HepG2 (cell line): ENCODE measurements around the gene IL17RA. TPM values are rescaled to one million over a fixed set of nuclear protein-coding genes. Genes with fewer than 3 reads are reported as not detected.

ENCODE experiments used
- ATAC-seq: fragments of 200-7000 bp; cut with Tn5 transposase; 3 replicates; pipeline ENCODE4 v1.9.1; 2020; ENCODE audit warnings: mild to moderate bottlenecking, moderate library complexity
- BruUV-seq: library from RNA; stranded (reverse); fragments of 400-500 nt; replicated peaks from 2 replicates; lab custom pipeline; 2021; lab: Mats Ljungman, UMichigan
- CTCF ChIA-PET: fragments of 300-600 bp; formaldehyde crosslinking; extraction: SDS; loops from one replicate; lab custom pipeline; 2021; ENCODE audit warnings: low total read pairs, inconsistent platforms, low intra/inter-chr PET ratio; lab: Yijun Ruan, JAX
- POLR2A ChIA-PET: fragments of 350-600 bp; sonication (Branson Sonifier 250); formaldehyde crosslinking; loops from one replicate; lab custom pipeline; 2020; ENCODE audit warnings: antibody characterized with exemption, inconsistent platforms; lab: Yijun Ruan, JAX
- DNase-seq: peaks from one replicate; pipeline ENCODE4 v3.0.0-alpha.2; 2015; ENCODE audit warnings: low spot score
- FAIRE-seq: peaks from 3 replicates; lab custom pipeline; 2011; peaks lifted over from hg19 to GRCh38; lab: Jason Lieb, UNC
- H2AFZ ChIP-seq: one replicate; pipeline ENCODE4 v1.6.1; 2011; ENCODE audit warnings: low read length, inconsistent platforms
- H3K27ac ChIP-seq: fragments of 300-600 bp; 3 replicates; pipeline ENCODE4 v1.8.0; 2011; ENCODE audit warnings: mixed run types, mild to moderate bottlenecking, mixed read lengths, low read length, inconsistent platforms; ENCODE audit not compliant: insufficient read depth; ENCODE audit errors: extremely low read length
- H3K27me3 ChIP-seq, 2 experiments: fragments of 200-600 bp in 1 of 2; 2 replicates in 1 of 2; 3 replicates in 1 of 2; pipeline versions ENCODE4 v1.6.0 to v1.8.0; 2011; ENCODE audit warnings: low read length in 2 of 2, mild to moderate bottlenecking in 2 of 2, moderate library complexity in 2 of 2, inconsistent platforms in 1 of 2; ENCODE audit not compliant: insufficient read depth in 2 of 2, control insufficient read depth in 1 of 2
- H3K36me3 ChIP-seq, 2 experiments: fragments of 200-600 bp in 1 of 2; replicated peaks in 1 of 2; 2 replicates in 1 of 2; 3 replicates in 1 of 2; pipeline versions ENCODE4 v1.5.1 to v1.8.0; 2011; ENCODE audit warnings: low read length in 2 of 2, inconsistent platforms in 1 of 2; ENCODE audit not compliant: insufficient read depth in 2 of 2, control insufficient read depth in 1 of 2
- H3K4me1 ChIP-seq: 2 replicates; pipeline ENCODE4 v1.5.1; 2012; ENCODE audit warnings: low read length, inconsistent platforms; ENCODE audit not compliant: insufficient read depth
- H3K4me2 ChIP-seq: 2 replicates; pipeline ENCODE4 v1.6.0; 2011; ENCODE audit warnings: low read depth, low read length, inconsistent platforms
- H3K4me3 ChIP-seq, 3 experiments: fragments of 200-600 bp in 1 of 3; sonication (generic), shearing (Covaris generic) in 1 of 3; replicated peaks in 1 of 3; 2 replicates each; pipeline ENCODE4 v1.5.1; 2011 to 2016; ENCODE audit warnings: low read length in 3 of 3, inconsistent platforms in 2 of 3, low read depth in 2 of 3, mild to moderate bottlenecking in 2 of 3, control low read depth in 1 of 3, mixed read lengths in 1 of 3; ENCODE audit not compliant: insufficient read depth in 1 of 3
- H3K79me2 ChIP-seq: one replicate; pipeline ENCODE4 v1.6.1; 2011; ENCODE audit warnings: low read length, inconsistent platforms; ENCODE audit not compliant: insufficient read depth
- H3K9ac ChIP-seq: 2 replicates; pipeline ENCODE4 v1.6.0; 2011; ENCODE audit warnings: mild to moderate bottlenecking, low read depth, low read length, inconsistent platforms; ENCODE audit not compliant: insufficient read depth
- H3K9me3 ChIP-seq: 2 replicates; pipeline ENCODE4 v1.5.1; 2012; ENCODE audit warnings: mild to moderate bottlenecking, low read length
- H4K20me1 ChIP-seq: 2 replicates; pipeline ENCODE4 v1.6.0; 2011; ENCODE audit warnings: inconsistent platforms, mild to moderate bottlenecking, low read length, moderate library complexity; ENCODE audit not compliant: insufficient read depth
- CEBPB ChIP-seq: IDR thresholded peaks from 2 replicates; pipeline ENCODE4 v1.6.1; 2011; ENCODE audit warnings: low read depth, low read length, improper control_type of control experiment, borderline replicate concordance
- FOXA3 ChIP-seq: IDR thresholded peaks from 2 replicates; pipeline ENCODE4 v1.6.1; 2016; ENCODE audit warnings: missing genetic modification reagents, missing compliant biosample characterization
- FOXJ3 ChIP-seq: sonication (generic); formaldehyde crosslinking; IDR thresholded peaks from 2 replicates; pipeline ENCODE4 v1.4.0; 2020; ENCODE audit warnings: missing genetic modification reagents, mild to moderate bottlenecking, borderline replicate concordance
- KAT7 ChIP-seq: IDR thresholded peaks from 2 replicates; pipeline ENCODE4 v1.6.1; 2018; ENCODE audit warnings: borderline replicate concordance, missing compliant biosample characterization
- PHF20 ChIP-seq: sonication (generic); formaldehyde crosslinking; IDR thresholded peaks from 2 replicates; pipeline ENCODE4 v1.5.0; 2020; ENCODE audit warnings: mild to moderate bottlenecking, missing genetic modification reagents
- RBM22 ChIP-seq: fragments of 200-400 bp; formaldehyde crosslinking; optimal IDR thresholded peaks from 2 replicates; pipeline ENCODE3; 2017; ENCODE audit warnings: mild to moderate bottlenecking, low read length, moderate library complexity
- RFXAP ChIP-seq: sonication (generic); formaldehyde crosslinking; IDR thresholded peaks from 2 replicates; pipeline ENCODE4 v1.4.0; 2020; ENCODE audit warnings: missing genetic modification reagents, borderline replicate concordance
- ZNF768 ChIP-seq: sonication (generic); formaldehyde crosslinking; IDR thresholded peaks from 2 replicates; pipeline ENCODE4 v1.4.0; 2020; ENCODE audit warnings: missing genetic modification reagents
- WGBS: methylation state at CpG from one replicate; pipeline ENCODE4 v1.1.6; 2017; ENCODE audit warnings: low lambda C conversion rate; 5-methylcytosine and 5-hydroxymethylcytosine counted together
- in situ Hi-C: cut with HindIII; loops from 2 replicates; pipeline ENCODE4 v1.10.0; 2017; ENCODE audit warnings: low pct_unique_long_range_greater_than_20kb; ENCODE audit not compliant: extremely low pct_ligation_motif_present
- intact Hi-C: fragments of 100-400 bp; cut with micrococcal nuclease; formaldehyde crosslinking; loops from one replicate; pipeline ENCODE4 v1.10.0; 2022; ENCODE audit not compliant: unreplicated experiment
- polyA plus RNA-seq, 8 experiments: library from polyadenylated mRNA; depleted of rRNA in 3 of 8; stranded (reverse) in 7 of 8; unstranded in 1 of 8; fragments of >200 nt; fragmentation: Illumina TruSeq in 4 of 8; extraction: Trizol in 4 of 8; gene quantifications; 2 replicates each; pipeline versions ENCODE4 v1.2.1 to v1.2.3, GENCODE V29; 2011 to 2016; ENCODE audit warnings: low read depth in 4 of 8, missing spikeins in 1 of 8, mixed read lengths in 1 of 8; ENCODE audit not compliant: insufficient read depth in 1 of 8
- total RNA-seq, 5 experiments: library from RNA; depleted of rRNA; stranded (reverse); fragments of >200 nt; fragmentation: Illumina TruSeq; extraction: Trizol; gene quantifications; 2 replicates each; pipeline ENCODE4 v1.2.3, GENCODE V29; 2016; ENCODE audit warnings: low read depth in 1 of 5

Gene IL17RA
- total and polyA plus RNA-seq, 2 of the 13 experiments (the other 11 are each of a cell fraction or from before 2014, with no cell fraction given), result 2.5 to 8.2 TPM

- Histone ChIP-seq H3K9ac (no peak overlapping the region), H3K27ac (no peak overlapping the region), H3K4me3 (no peak overlapping the region), H3K9me3 (no peaks in the 10 kb centered on the region), H3K4me2 (no peak overlapping the region), H3K4me1 (no peaks in the 10 kb centered on the region), H3K79me2 (no peaks in the 10 kb centered on the region), H3K27me3 (no peaks in the 10 kb centered on the region), H2AFZ (no peak overlapping the region), H3K36me3 (peaks cover 0 to 14% of the 10 kb centered on the region in 2 experiments; a peak in 3 of 5 replicates), H4K20me1 (no peaks in the 10 kb centered on the region)
- FAIRE-seq (no peak), DNase-seq (no peak), ATAC-seq (no peak)
- TF ChIP-seq FOXJ3 (CRISPR knock-in tag), result no peak
- TF ChIP-seq KAT7 (CRISPR knock-in tag), result no peak
- no peak for TF ChIP-seq PHF20
- no peak for TF ChIP-seq RBM22
- peak; percentile 61; the same call in 1 of the 2 replicates for TF ChIP-seq ZNF768
- no peak for TF ChIP-seq CEBPB
- no peak for TF ChIP-seq RFXAP
- no peak for TF ChIP-seq FOXA3 (CRISPR knock-in tag)
- BruUV-seq, result no TSS peak
- in situ Hi-C loops (no loop called here), intact Hi-C loops (no loop called here)
- ChIA-PET POLR2A (no interaction called here), CTCF (no interaction called here)
- WGBS, result 92% methylated on average over 15 of the region's 22 CpGs
Measured at GRCh38 chr22:17105143-17106129, 20.6 kb downstream of the IL17RA start.
